Subcutaneous abdominal adipose tissue (tissue), 5 donors: ENCODE data around the gene MYD88.

Experiments used
- H3K27ac ChIP-seq: one replicate; pipeline ENCODE4 v1.7.0; 2013; ENCODE audit warnings: low read depth, mild to moderate bottlenecking, inconsistent platforms, low read length, moderate library complexity
- H3K27me3 ChIP-seq, 5 donors: one replicate each; pipeline ENCODE4 v1.7.0; 2013; ENCODE audit warnings: low read length in 5 of 5, inconsistent platforms in 1 of 5; ENCODE audit not compliant: control insufficient read depth in 5 of 5, insufficient read depth in 4 of 5
- H3K36me3 ChIP-seq, 5 donors: one replicate each; pipeline ENCODE4 v1.7.0; 2013; ENCODE audit warnings: low read length in 5 of 5; ENCODE audit not compliant: control insufficient read depth in 5 of 5, insufficient read depth in 5 of 5
- H3K4me1 ChIP-seq, 5 donors: one replicate each; pipeline ENCODE4 v1.7.0; 2013; ENCODE audit warnings: low read length in 5 of 5, mild to moderate bottlenecking in 3 of 5, moderate library complexity in 1 of 5; ENCODE audit not compliant: control insufficient read depth in 5 of 5, insufficient read depth in 5 of 5
- H3K4me3 ChIP-seq, 5 donors: one replicate each; pipeline ENCODE4 v1.7.0; 2013; ENCODE audit warnings: low read length in 5 of 5, low read depth in 1 of 5
- H3K9ac ChIP-seq, 5 donors: one replicate each; pipeline ENCODE4 v1.7.0; 2013; ENCODE audit warnings: low read length in 5 of 5, mild to moderate bottlenecking in 4 of 5, moderate library complexity in 3 of 5
- H3K9me3 ChIP-seq, 5 donors: one replicate each; pipeline ENCODE4 v1.7.0; 2013; ENCODE audit warnings: low read length in 5 of 5; ENCODE audit not compliant: control insufficient read depth in 5 of 5
- donor health status: healthy.
- donor health status: healthy.
- donor health status: healthy.
- donor health status: healthy.
- donor health status: healthy.

The MYD88 gene

DNA sequence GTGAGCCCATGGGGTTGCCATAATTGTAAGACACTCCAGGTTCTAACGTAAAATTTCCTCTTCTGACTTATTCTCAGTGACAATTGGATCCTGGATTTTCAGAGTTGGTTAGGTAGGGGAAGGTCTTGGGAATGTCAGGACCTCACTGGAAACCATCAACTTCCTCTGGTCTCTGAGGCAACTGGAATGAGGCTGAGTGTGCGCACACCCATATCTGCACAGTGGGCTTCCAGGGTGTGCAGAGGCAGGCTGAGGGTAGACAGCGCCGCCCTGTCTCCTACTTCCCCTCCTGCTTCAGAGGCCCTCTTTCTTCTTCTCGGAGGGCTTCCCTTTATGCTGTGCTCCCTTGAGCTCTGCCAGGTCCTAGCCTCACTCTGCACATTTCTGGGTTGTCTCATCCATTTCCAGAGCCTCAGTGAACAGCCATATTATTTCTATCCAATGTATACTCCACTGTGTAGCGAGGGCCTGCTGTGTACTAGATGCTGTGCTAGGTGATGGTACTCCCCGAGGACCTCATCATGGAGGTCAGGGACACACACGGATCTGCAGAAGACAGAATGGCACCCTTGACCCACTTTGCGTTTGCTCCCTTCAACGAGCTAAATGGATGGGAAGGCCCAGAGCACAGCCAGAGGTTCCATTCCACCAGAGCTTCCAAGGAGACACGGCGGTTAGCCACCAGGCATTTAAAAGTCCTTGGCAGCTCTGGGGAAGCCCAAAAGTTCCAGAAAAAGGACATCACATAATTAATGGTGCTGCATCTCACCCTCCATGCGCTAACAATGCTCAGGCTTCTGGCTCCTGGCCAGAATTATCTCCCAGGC is 19.8 kb upstream of the MYD88 start:
- no peak overlapping the region for H3K4me3 ChIP-seq
- H3K9ac ChIP-seq = no peak overlapping the region
- H3K4me1 ChIP-seq = peaks cover 0 to 6% (median 0%) of the 10 kb centered on the region in 5 donors
- peaks cover 0 to 43% (median 38%) of the 10 kb centered on the region in 5 donors for H3K36me3 ChIP-seq
- no peaks in the 10 kb centered on the region for H3K9me3 ChIP-seq
- no peaks in the 10 kb centered on the region for H3K27me3 ChIP-seq
- no peak overlapping the region for H3K27ac ChIP-seq

GRCh38 chr3:38119248-38119544 is 19.3 kb upstream of the MYD88 start:
- H3K9me3 ChIP-seq = no peaks in the 10 kb centered on the region
- H3K4me1 ChIP-seq = peaks cover 0 to 6% (median 0%) of the 10 kb centered on the region in 5 donors
- H3K27me3 ChIP-seq = no peaks in the 10 kb centered on the region
- H3K4me3 ChIP-seq = no peak overlapping the region
- no peak overlapping the region for H3K27ac ChIP-seq
- peaks cover 0 to 49% (median 42%) of the 10 kb centered on the region in 5 donors for H3K36me3 ChIP-seq
- no peak overlapping the region for H3K9ac ChIP-seq

DNA sequence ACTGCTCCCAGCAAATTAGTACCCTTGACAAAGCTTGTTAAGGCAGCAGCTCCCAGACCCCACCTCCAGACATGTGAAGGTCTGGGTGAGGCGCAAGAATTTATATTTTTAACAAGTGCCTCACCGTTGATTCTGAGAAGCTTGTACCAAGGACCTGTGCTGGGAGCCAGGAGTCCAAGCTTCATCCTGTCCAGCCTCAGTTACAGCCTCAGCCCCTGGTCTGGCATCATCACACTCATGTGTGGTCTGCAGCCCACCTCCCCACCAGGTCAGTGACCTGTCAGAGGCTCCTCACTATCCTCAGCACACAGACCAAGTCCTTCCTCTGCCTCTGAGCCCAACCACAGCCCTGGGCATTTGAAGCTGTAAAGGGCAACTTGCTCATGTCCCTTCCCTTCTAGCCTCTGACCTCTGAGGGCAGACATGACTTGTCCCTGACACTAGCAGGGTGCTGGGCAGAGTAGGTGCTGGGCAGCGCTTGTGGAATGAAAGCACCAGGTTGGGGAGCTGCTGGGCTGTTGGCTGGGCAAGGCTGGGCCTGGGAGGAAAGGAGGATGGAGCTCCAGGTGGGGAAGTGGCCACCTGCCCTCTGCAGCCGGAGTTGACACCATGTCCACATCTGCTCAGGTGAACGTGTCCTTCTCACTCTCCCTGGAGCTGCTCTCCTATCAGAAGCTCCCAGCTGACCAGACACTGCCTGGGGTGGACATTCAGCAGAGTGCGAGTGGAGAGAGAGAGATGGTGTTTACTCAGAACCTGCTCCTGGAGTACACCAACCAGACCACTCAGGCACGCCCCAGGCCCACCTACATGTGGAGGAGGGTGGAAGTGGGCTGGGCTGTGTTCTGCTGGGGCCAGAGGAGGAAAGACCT is 18.4 kb upstream of the MYD88 start:
- H3K9me3 ChIP-seq = no peaks in the 10 kb centered on the region
- H3K9ac ChIP-seq = no peak overlapping the region
- H3K4me3 ChIP-seq = no peak overlapping the region
- no peak overlapping the region for H3K27ac ChIP-seq
- peaks cover 0 to 6% (median 0%) of the 10 kb centered on the region in 5 donors for H3K4me1 ChIP-seq
- no peaks in the 10 kb centered on the region for H3K27me3 ChIP-seq
- peaks cover 5 to 57% (median 51%) of the 10 kb centered on the region in 5 donors for H3K36me3 ChIP-seq

GRCh38 chr3:38120693-38121450 is 17.6 kb upstream of the MYD88 start:
- H3K9ac ChIP-seq = no peak overlapping the region
- no peaks in the 10 kb centered on the region for H3K27me3 ChIP-seq
- H3K4me3 ChIP-seq = no peak overlapping the region
- H3K9me3 ChIP-seq = no peaks in the 10 kb centered on the region
- H3K36me3 ChIP-seq = peaks cover 7 to 65% (median 59%) of the 10 kb centered on the region in 5 donors
- no peak overlapping the region for H3K27ac ChIP-seq
- peaks cover 0 to 6% (median 0%) of the 10 kb centered on the region in 5 donors for H3K4me1 ChIP-seq

DNA sequence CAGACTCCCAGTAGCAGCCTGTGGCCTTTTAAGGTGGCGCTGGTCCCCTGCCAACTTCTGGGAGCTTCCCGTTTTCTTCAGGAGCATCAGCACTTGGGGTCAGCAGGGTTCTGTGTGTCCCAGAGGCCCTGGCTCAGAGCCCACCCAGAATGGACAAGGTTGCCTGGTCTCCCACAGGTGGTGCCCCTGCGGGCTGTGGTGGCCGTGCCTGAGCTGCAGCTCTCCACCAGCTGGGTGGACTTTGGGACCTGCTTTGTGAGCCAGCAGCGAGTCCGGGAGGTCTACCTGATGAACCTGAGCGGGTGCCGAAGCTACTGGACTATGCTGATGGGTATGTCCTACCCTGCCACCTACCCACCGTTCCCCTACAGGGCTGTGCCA is 17.0 kb upstream of the MYD88 start:
- Histone ChIP-seq H3K9ac (no peak overlapping the region), H3K27ac (no peak overlapping the region), H3K36me3 (peaks cover 7 to 71% (median 65%) of the 10 kb centered on the region in 5 donors), H3K4me3 (no peak overlapping the region), H3K27me3 (no peaks in the 10 kb centered on the region), H3K4me1 (peaks cover 0 to 6% (median 0%) of the 10 kb centered on the region in 5 donors), H3K9me3 (no peaks in the 10 kb centered on the region)

GRCh38 chr3:38121832-38122461 is 16.5 kb upstream of the MYD88 start:
- Histone ChIP-seq H3K36me3 (peaks cover 7 to 76% (median 70%) of the 10 kb centered on the region in 5 donors), H3K9ac (no peak overlapping the region), H3K27me3 (no peaks in the 10 kb centered on the region), H3K9me3 (no peaks in the 10 kb centered on the region), H3K27ac (no peak overlapping the region), H3K4me3 (no peak overlapping the region), H3K4me1 (peaks cover 0 to 3% (median 0%) of the 10 kb centered on the region in 5 donors)

DNA sequence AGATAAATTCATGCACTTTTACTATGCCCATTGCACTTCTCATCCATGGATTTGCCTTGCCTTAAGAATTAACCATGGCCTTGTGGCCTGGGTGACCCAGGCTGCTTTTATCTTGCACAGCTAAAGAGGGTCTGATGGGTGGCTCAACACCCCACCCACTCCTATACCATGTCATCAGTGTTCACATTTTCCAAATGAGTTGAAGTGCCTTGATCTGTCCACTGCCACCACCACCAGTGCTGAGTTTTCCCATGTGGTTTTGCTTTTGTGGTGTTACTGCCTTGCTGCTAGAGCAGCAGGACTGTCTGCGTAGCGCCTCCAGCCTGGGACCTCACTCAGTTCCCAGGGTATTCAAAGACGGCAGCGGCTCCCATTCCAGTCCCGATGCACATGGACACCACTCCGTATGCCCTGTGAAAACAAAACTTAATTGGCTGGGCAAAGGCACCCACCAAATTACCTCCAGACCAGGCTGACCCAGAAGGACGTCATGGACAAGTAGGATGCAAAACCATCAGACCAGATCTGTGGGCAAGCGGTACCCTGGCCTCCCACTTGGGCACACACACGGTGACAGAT is 15.7 kb upstream of the MYD88 start:
- peaks cover 7 to 85% (median 78%) of the 10 kb centered on the region in 5 donors for H3K36me3 ChIP-seq
- H3K27me3 ChIP-seq = no peaks in the 10 kb centered on the region
- no peak overlapping the region for H3K9ac ChIP-seq
- no peak overlapping the region for H3K27ac ChIP-seq
- no peaks in the 10 kb centered on the region for H3K4me1 ChIP-seq
- no peak overlapping the region for H3K4me3 ChIP-seq
- H3K9me3 ChIP-seq = no peaks in the 10 kb centered on the region

DNA sequence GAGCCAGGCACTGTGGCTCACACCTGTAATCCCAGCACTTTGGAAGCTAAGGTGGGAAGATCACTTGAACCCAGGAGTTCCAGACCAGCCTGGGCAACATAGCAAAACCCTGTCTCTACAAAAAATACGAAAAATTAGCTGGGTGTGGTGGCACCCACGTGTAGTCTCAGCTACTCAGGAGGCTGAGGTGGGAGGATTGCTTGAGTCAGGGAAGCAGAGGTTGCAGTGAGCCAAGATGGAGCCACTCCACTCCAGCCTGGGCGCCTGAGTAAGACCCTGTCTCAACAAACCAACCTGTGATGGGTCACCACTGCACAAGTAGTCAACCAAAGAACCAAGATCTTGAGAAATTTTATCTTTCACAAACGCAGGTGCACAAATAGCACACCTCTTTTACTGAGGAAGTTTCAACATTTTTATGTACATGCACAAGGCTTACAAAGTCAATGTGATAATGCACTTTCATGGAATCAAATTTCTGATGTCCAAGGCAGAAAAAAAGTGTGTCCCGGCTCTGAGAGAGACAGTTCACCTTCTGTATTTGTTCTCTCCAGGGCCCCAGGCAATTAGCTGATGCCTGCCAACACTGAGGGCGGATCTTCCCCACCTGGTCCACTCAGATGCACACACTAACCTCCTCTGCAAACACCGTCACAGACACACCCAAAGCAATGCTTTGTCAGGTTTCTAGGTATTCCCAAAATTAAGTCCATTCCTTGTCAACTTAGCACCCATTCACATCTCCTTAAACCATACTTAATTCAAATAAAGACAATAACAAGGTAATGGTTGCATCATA is 13.9 kb upstream of the MYD88 start:
- peaks cover 0 to 8% (median 6%) of the 10 kb centered on the region in 5 donors for H3K4me1 ChIP-seq
- no peak overlapping the region for H3K4me3 ChIP-seq
- H3K27ac ChIP-seq = no peak overlapping the region
- H3K36me3 ChIP-seq = peaks cover 7 to 96% (median 90%) of the 10 kb centered on the region in 5 donors
- H3K27me3 ChIP-seq = no peaks in the 10 kb centered on the region
- no peaks in the 10 kb centered on the region for H3K9me3 ChIP-seq
- no peak overlapping the region for H3K9ac ChIP-seq
